ENCODE measurements around the gene TRIM44.

DNA sequence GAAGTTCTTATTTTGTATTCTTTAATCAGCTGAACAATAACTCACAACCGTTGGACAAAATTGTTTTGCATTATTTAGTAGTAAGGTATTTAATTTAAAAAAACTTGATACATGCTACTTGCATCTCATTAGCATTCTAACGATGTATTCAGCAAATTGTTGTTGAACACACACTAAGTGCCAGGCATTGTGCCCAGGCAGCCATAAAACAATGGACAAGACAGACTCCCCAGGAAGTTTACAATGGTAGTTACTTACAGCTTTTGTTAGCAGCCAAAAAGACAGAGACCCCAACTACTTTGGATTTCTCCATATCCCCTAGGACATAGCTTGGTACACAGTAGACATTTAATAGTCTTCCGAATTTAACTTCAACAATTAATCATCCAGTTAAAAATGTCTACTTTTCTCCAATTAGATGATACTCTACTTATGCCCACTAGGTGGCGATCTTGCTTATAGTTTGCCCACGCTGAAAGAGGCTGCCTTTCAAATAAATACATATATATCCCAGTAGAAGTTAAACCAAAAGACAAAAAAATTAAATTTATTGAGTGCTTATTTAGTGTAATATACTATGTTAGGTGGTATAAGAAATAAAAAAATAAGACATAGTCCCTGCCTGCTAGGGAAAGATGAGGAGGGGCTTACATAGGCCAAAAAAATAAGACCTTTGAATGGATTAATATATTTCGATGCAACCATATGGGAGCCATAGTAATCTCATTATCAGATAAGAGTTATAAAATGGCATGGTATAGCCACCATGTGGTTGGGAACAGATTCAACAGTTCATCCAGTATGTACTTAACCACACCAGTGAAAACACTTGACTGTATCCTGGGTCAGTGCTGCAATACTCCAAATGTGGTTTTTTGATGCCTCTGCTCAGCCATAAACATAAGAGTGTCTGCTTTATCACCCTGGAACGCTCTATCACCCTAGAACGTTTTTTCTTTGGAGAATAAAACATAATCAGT lies 46.4 kb upstream of the TRIM44 start:
- TF ChIP-seq POLR2A (IDR thresholded peaks at IDR 0.05; ENCODE audit: low read length) (no peak), GATA1 (IDR thresholded peaks at IDR 0.05; ENCODE audit: low read depth, low read length) (no peak)
